HuH-7.5 (cell line): ENCODE measurements around the gene AEBP2.
A peak's percentile ranks its signal among the peaks of the same experiment; 100 is the strongest.
"Not testable (repeated sequence)": the region's sequence is repeated elsewhere in the genome, so short reads cannot be mapped to it uniquely, and the experiment has no call there.

ENCODE experiments used
- DNase-seq: peaks from one replicate; pipeline ENCODE4 v3.0.0; 2011; ENCODE audit warnings: low spot score

Gene AEBP2

DNA sequence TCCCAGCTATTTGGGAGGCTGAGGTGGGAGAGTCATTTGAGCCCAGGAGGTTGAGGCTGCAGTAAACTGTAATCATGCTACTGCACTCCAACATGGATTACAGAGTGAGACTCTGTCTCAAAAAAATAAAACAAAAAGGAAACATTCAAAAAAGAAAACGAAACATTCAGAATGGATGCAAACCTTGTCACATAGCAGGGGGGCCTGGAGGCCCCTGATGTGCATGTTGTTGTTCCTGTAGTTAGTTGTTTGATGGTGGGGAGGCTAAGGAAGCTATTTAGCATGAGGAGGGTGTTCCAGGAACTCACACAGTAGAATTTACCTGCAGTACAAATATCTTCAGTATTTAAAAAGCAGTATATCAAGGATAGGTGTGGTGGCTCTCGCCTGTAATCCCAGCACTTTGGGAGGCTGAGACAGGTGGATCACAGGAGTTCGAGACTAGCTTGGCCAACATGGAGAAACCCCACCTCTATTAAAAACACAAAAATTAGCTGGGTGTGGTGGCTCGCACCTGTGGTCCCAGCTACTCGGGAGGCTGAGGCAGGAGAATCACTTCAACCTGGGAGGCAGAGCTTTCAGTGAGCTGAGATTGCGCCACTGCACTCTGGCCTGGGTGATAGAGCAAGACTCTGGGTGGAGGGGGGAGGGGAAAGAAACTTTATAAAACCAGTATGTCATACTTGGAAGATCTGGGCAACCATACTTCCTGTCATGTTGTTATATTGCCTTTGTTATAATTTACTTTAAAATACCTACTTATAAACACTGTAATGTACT, 17.6 kb upstream of the AEBP2 start:
- DNase-seq = no peak

DNA sequence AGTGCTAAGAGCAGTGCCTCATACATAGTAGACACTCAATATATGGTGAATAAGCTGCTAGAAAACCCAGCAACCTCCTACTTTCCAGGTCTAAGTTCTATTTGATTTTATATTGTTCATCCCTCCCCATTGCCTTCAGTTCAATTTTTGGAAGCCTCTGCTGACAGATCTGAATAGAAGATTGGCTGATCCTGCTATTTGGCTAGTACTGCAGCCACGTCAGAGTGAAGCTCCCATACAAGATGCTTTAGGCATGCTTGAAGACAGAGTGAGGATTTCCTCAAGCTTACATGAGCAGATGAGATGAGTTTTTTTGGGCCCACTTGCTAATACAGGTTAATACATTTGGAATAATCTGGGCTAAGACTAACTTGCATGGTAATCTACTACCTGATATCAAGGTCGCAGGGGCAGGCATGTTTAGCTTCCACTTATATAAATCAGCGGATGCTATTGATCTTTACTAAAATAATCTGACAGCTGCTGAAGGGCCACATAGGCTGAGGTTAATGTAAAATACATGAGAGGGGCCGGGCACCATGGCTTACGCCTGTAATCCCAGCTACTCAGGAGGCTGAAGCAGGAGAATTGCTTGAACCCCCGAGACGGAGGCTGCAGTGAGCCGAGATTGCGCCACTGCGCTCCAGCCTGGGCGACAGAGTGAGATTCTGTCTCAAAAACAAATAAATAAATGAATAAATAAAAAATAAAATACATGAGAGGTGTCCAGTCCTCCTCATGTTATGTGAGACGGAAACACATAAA, 15.9 kb upstream of the AEBP2 start:
- no peak for DNase-seq

DNA sequence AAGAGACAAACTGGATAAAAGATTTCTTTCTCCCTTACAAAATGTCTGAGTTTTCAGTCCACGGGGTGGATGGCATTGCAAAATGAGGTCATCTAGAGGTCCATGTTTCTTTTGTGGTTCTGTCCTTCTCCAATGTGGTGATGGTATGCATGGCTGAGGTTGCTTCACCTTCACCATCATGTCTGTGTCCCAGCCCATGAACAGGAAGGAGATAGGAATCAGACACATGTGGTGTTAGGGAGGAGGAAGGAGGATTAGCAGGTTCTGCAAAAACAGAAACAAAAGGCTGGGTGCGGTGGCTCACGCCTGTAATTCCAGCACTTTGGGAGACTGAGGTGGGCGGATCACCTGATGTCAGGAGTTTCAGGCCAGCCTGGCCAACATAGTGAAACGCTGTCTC, 11.0 kb upstream of the AEBP2 start:
- no peak for DNase-seq

DNA sequence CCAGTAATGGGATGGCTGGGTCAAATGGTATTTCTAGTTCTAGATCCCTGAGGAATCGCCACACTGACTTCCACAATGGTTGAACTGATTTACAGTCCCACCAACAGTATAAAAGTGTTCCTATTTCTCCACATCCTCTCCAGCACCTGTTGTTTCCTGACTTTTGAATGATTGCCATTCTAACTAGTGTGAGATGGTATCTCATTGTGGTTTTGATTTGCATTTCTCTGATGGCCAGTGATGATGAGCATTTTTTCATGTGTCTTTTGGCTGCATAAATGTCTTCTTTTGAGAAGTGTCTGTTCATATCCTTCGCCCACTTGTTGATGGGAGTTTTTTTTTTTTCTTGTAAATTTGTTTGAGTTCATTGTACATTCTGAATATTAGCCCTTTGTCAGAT, 9.8 kb upstream of the AEBP2 start:
- DNase-seq = not testable (repeated sequence)

DNA sequence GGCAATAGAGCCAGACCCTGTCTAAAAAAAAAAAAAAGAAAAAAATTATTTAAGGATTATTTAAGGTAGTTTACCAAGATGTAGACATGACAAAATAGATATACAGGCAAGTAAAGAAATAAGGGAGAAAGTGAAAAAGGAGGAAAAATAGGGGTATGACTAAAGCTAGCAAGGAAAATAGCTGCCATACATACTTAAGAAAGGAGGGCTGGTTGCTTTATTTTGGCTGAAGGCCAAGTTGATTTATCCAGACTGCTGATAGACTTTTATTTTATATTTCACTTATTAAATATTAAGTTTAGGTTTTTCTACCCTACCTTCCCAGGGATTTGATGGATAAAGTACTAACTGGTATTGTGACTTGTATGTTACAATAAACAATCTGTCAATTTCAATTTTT, 8.3 kb upstream of the AEBP2 start:
- DNase-seq = no peak

DNA sequence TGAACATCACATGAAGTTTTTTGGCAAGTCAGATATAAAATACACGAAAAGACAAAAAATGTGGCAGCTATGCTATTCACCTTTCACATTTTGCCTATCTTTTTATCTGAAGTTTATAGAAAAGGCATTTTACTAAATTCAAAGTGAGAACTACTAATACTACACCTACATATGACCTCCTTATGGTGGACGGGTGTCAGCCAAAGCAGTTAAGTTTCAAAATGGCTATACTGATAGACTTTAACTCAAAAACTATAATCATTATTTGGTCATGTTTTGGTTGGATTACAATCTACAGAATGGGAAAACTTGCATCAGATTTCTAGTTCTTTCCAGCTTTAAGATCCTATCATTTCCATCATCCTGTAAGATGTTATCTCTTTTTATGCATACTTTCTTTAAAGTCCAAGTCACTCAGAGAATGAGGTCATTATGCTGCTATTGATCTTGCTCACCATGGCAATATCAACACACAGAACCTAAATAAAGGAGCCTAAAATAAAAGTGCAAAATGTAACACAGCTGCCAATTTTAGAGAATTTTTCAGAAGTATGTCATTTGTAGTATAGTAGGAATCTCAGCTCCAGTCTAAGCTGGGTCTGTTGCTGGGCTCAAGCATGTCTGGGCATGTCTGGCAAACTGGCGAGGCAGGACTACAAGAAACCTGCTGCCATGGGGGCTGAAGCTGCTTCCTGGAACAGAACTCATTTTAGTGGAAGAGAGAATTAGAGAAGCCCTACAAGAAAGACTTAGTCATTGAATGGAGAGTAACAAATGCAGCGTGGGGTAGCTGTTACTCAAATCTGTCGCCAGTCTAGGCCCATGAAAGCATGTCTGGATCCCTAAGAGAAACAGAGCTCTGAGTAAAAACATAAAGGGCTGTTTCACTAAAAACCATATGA, 7.6 kb upstream of the AEBP2 start:
- DNase-seq = no peak

DNA sequence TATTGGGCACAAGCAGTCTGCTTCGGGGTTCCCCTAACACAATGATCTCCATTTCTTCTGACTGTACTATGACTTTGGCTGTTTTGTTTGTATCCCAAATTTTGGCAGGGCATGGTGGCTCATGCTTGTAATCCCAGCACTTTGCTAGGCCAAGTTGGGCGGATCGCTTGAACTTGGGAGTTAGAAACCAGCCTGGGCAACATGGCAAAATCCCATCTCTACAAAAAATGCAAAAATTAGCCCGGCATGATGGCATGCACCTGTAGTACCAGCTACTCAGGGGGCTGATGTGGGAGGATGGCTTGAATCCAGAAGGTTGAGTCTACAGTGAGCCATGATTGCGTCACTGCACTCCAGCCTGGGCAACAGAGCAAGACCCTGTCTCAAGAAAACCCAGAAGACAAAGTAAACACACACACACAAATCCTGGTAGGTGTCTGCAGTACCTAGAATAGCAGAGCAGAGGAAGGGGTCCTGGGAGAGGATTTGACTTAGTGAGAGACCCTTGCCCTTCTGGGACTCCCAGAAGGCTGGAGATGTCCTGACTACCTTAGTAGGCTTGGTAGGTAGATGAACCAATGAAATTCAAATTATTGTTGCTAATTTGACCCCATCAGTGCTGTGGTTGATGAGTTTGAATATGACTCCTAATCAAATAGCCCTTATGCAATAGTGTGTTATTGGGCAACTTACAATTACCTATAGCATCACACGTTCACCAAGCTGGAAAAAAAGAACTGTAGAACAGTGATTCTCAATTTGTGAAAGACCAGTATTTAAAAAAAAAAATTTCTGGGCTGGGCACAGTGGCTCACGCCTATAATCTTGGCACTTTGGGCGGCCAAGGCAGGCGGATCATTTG, 6.8 kb upstream of the AEBP2 start:
- DNase-seq = no peak

DNA sequence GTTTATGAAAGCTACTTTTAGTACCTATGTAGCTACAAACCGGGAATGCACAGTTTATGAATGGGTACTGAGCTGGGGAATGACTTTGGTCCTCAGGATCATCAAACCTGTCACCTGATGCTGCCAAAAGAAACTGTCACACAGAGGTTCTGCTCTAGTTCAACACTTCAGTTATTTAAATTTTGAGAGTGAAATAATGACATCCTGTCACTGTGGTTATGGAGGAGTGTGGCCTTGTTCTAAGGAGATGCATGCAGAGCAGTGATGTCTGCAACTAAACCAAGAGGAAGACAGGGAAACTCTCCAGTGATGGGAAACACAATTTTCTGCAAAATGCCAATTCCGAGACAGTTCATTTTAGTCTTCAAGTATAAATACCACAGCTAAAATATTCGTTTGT, 4.8 kb upstream of the AEBP2 start:
- no peak for DNase-seq

DNA sequence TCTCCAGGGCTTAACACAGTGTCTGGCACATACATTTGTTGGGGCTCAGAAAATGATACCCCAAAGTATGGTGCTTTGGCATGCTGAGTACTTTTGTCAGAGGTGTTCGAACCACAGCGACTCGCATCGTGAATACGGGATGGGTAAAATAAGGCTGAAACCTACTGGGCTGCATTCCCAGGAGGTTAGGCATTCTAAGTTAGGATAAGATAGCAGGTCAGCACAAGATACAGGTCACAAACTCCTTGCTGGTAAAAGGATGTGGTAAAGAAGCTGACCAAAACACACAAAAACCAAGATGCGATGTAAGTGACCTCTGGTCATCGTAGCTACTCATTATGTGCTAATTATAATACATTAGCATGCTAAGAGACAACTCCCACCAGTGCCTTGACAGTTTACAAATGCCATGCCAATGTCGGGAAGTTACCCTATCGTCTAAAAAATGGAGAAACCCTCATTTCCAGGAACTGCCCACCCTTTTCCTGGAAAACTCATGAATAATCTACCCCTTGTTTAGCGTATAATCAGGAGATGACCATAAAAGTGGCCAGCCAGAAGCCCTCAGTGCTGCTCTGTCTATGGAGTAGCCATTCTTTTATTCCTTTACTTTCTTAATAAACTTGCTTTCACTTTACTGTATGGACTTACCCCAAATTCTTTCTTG, 3.3 kb upstream of the AEBP2 start:
- no peak for DNase-seq

DNA sequence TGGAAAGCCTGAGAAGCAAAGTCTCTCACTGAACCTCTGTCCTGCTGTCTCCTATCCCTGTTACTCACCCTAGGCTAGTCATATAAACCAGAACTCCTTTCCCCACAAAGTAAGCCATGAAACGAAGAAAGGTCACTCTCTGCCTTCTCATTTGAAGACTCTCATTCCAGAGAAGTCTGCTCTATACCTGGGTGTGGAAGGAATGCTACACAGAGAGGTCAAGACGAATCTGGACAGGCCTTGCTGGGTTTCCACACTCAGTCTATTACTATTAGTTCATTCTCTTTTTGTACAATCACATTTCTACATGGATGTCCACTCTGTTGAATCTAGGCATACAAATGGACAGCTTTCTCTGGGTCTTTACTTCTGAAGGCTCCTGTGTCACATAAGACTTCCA, 2.4 kb upstream of the AEBP2 start:
- no peak for DNase-seq

DNA sequence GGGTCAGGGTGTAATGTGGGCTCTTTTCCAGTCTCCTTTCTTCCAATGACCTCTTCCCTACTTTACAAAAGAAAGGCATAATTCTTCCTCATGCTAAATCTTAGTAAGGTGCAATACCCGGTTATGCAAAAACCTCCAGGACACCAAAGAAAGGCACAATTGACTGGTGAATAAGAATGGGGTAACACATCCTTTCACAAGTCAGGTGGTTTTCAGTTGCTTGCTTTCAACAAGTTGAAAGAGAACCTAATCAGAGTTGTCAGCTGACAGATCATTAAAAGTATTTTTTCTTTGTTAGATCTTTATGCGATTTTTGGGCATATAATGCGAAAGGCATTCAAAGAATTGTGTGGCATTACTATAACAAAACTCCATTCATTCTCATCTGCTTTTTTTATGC, 1.3 kb upstream of the AEBP2 start:
- no peak for DNase-seq

DNA sequence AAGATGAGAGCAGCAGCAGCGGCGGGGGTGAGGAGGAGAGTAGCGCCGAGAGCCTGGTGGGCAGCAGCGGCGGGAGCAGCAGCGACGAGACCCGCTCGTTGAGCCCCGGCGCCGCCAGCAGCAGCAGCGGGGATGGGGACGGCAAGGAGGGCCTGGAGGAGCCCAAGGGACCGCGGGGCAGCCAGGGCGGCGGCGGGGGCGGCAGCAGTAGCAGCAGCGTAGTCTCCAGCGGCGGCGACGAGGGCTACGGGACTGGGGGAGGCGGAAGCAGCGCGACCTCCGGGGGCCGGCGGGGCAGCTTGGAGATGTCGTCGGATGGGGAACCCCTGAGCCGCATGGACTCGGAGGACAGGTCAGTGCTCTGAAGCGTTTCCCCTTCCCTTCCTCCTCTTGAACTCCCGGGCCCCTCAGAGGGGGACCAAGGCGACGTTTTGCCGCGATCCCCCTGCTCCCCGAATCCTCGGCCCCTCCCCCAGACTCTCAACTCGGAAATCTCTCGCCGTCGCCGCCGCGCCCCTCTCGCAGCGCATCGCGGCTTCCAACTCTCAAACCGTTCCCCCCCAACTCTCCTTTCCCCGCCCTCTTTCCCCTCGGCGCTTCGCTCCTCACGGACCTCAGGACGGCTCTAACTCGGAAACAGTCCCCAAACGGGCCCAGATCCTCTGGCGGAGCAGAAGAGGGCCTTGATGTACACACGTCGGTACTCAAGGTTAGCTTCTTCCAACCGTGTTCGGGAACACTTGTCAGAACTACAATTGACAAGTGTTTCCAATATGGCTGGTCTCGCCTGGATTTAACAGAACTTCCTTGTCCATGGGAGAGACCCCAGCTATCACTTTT, 947 bp downstream of the AEBP2 start:
- peak; percentile 63 for DNase-seq

DNA sequence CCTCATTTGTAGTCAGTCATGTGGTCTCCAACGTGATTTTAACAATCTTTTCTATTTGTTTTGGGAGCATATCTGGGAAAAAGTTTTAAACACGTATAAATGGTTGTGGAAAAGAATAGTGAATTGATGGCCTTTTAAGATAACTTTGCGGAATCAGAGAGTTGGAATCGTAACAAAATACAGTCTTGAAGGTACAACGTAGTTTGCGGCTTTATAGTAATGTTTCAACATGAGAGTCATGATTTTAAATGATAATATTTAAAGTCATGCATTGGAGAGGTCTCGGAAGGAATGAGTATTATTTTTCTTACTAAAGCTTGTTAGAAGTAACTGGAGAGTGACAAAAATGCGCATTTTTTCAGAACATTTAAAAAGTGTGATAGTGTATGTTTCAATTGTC, 1.6 kb downstream of the AEBP2 start:
- no peak for DNase-seq

DNA sequence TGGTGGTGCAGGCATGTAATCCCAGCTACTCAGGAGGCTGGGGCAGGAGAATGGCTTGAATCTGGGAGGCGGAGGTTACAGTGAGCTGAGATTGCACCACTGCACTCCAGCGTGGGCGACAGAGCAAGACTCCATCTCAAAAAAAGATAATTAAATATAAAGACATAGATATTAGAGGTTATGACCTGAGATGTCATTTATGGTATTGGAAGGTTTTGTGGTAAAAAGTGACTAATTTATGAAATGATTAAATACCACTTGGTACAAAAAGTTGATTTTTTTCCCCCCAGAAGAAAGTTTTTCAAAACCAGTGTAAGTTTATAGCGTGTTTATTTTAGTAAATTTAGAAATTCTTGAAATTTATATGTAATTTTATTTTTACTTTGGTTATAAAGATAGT, 4.3 kb downstream of the AEBP2 start:
- no peak for DNase-seq

DNA sequence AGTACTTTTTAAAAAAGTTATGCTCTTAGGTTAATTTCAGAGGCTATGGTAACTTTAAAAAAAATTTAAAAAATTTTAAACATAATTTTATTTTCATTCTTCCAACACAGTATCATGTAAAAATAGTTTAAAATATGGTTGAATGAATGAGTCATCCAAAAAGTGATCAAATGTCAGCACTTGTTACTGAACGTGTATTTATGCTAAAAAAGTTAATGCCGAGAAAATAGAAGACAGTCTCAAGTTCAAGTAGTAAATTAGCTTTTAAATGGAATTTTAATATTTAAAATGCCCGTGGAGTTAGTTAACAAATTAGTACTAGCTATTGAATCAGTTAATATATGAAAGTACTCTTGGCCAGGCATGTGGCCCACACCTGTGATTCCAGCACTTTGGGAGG, 4.8 kb downstream of the AEBP2 start:
- no peak for DNase-seq

DNA sequence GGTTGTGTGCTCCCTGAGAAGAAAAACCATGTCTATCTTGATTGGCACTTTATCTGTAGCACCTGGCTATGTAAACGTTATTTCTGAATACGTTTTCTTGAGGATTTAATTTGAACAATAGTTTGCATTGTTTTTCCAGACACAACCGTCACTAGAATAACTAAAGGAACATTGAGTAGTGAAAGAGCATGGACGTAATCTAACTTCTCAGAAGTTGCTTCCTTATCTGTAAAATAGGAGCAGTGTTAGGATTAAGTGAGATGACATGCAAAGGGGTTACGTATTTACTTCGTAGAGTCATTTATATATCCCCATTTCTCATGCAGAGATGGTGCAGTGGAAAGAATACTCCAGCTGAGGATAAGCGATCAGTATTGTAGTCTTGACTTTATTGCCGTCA, 8.1 kb downstream of the AEBP2 start:
- DNase-seq = no peak

DNA sequence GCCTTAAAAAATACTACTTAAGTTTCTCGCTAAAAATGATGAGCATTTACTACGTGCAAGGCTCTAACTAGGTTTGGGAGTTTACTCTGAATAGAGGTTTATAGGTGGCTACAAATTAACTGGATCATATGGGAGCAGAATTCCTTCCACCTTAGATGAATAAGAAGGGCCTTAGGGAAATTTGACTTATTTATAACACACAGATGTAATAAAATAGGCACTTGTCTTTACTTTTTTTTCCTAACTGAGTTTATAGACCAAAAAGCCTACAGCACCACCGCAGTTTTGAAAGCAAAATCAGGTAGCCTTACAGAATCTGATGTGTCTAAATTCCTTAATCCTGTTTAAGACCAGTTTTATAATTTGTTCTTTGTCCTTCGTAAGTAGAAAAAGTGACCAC, 10.5 kb downstream of the AEBP2 start:
- DNase-seq = no peak

DNA sequence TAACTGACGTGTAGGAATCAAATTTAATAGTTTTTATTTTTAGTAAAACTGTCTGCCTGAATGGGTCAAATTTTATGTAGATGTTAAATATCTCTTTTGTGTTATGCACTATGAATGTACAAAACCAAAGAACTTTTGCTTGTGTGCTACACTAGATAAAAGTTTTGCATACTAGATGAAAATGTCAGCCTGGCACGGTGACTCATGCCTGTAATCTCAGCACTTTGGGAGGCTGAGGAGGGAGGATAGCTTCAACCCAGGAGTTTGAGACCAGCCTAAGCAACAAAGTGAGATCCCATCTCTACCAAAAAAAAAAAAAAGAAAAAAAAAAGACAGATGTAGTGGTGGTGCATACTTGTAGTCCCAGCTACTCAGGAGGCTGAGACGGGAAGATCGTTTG, 11.1 kb downstream of the AEBP2 start:
- DNase-seq = no peak

DNA sequence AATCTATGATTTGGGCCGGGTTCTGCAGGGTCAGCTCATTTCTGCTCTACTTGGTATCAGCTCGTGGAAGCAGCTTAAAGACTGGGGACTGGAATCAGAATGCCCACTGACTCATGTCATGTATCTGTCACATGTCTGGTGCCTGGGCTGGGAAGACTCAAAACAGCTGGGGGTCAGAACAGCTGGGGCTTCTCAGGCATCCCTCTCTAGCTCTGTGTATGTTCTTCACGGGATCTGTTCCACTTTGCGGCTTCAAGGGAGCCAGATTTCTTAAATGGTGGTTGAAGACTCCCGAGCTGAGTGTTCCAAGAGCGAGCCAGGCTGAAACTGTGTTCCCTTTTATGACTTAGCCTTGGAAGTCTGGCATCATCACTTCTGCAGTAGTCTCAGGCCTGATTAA, 11.9 kb downstream of the AEBP2 start:
- DNase-seq = no peak

DNA sequence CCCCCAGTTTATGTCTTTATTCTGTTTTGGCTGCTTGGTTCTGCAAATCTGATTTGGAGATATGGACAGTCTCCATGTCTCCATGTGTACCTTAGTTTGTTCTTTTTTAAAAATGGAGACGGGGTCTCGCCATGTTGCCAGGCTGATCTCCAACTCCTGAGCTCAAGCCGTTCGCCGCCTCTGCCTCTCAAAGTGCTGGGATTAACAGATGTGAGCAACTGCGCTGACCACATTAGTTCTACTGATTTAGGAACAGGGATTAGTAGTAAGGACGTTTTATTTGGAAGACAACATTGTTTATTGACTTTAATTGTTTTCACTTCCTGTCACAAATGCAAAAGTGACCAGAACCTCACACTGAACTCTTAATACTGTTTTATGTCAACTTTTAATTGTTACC, 14.7 kb downstream of the AEBP2 start:
- DNase-seq = no peak
